T-helper 1 cell treated with Interleukin-12 subunit alpha and Interleukin-12 subunit beta and Interleukin-4 antibody, amounts not matched to agents 30 ng/mL and 1 ng/mL, for 36 hours (primary cell): ENCODE measurements around the gene BMPR1B. TPM values are rescaled to one million over a fixed set of nuclear protein-coding genes. Genes with fewer than 3 reads are reported as not detected.

Source experiments
- intact Hi-C: fragments of 100-400 bp; cut with micrococcal nuclease; formaldehyde crosslinking; loops from one replicate; pipeline ENCODE4 v1.15.1; 2024
- total RNA-seq: library from RNA; stranded (reverse); gene quantifications from 2 replicates; pipeline ENCODE4 v1.2.3, GENCODE V29; 2022

Gene BMPR1B
- total RNA-seq = not detected in 2 replicates

- intact Hi-C loops = no loop called here
Observed at GRCh38 chr4:94757192-94758140, at the start of gene BMPR1B. Gene BMPR1B, plus strand, starts transcription at chr4:94757955. Its CDS starts 346,470 bp downstream, at chr4:95104425.

- intact Hi-C loops = no loop called here
Observed at GRCh38 chr4:94711635-94712034, 46.1 kb upstream of the BMPR1B start.

GRCh38 chr4:94714365-94715160 is 43.2 kb upstream of the BMPR1B start:
- intact Hi-C loops = no loop called here

GRCh38 chr4:94715726-94716125 is 42.0 kb upstream of the BMPR1B start:
- intact Hi-C loops = no loop called here

GRCh38 chr4:94721310-94721709 is 36.4 kb upstream of the BMPR1B start:
- intact Hi-C loops = no loop called here

- intact Hi-C loops = no loop called here
Observed at GRCh38 chr4:94722270-94722669, 35.5 kb upstream of the BMPR1B start.

GRCh38 chr4:94722748-94723147 is 35.0 kb upstream of the BMPR1B start:
- intact Hi-C loops = no loop called here

- intact Hi-C loops = no loop called here
Observed at GRCh38 chr4:94724016-94724790, 33.6 kb upstream of the BMPR1B start.

- intact Hi-C loops = no loop called here
Observed at GRCh38 chr4:94726524-94727123, 31.1 kb upstream of the BMPR1B start.

- intact Hi-C loops = no loop called here
Observed at GRCh38 chr4:94728056-94728766, 29.5 kb upstream of the BMPR1B start.

GRCh38 chr4:94732358-94732698 is 25.4 kb upstream of the BMPR1B start:
- intact Hi-C loops = no loop called here

GRCh38 chr4:94739741-94740140 is 18.0 kb upstream of the BMPR1B start:
- intact Hi-C loops = no loop called here

- intact Hi-C loops = no loop called here
Observed at GRCh38 chr4:94741304-94741703, 16.5 kb upstream of the BMPR1B start.

GRCh38 chr4:94743838-94744237 is 13.9 kb upstream of the BMPR1B start:
- intact Hi-C loops = no loop called here

- intact Hi-C loops = no loop called here
Observed at GRCh38 chr4:94744850-94745249, 12.9 kb upstream of the BMPR1B start.

GRCh38 chr4:94746746-94747145 is 11.0 kb upstream of the BMPR1B start:
- intact Hi-C loops = no loop called here

- intact Hi-C loops = no loop called here
Observed at GRCh38 chr4:94758141-94758699, 465 bp downstream of the BMPR1B start.

- intact Hi-C loops = no loop called here
Observed at GRCh38 chr4:94758700-94759399, 1.1 kb downstream of the BMPR1B start.

GRCh38 chr4:94759767-94760211 is 2.0 kb downstream of the BMPR1B start:
- intact Hi-C loops = no loop called here
